OCI-LY3 (cell line): Measurements from ENCODE around the gene ACSS2.
A peak's percentile ranks its signal among the peaks of the same experiment; 100 is the strongest.

Source experiments
- H2AFZ ChIP-seq: fragments of 200-600, 300-600 bp; shearing (Covaris generic); 2 replicates; pipeline ENCODE4 v1.6.0; 2014; ENCODE audit warnings: antibody characterized with exemption, low read depth, low read length
- H3K27ac ChIP-seq: fragments of 200-600, 300-600 bp; sonication (generic); 2 replicates; pipeline ENCODE4 v1.5.1; 2014; ENCODE audit warnings: mild to moderate bottlenecking, low read length, moderate library complexity, mixed read lengths
- H3K27me3 ChIP-seq: fragments of 200-600, 300-600 bp; sonication (generic); 2 replicates; pipeline ENCODE4 v1.6.1; 2014; ENCODE audit warnings: low read depth, low read length, mixed read lengths
- H3K36me3 ChIP-seq: fragments of 200-600, 300-600 bp; sonication (generic); replicated peaks from 2 replicates; pipeline ENCODE3; 2014; ENCODE audit warnings: low read depth, low read length, mixed read lengths
- H3K4me1 ChIP-seq: fragments of 300-600, 200-600 bp; sonication (generic); 2 replicates; pipeline ENCODE4 v1.6.1; 2014; ENCODE audit warnings: low read length, mixed read lengths
- H3K4me2 ChIP-seq: fragments of 200-600, 300-600 bp; sonication (generic); 2 replicates; pipeline ENCODE4 v1.6.1; 2014; ENCODE audit warnings: low read length, mixed read lengths
- H3K4me3 ChIP-seq: fragments of 300-600, 200-600 bp; sonication (generic); 2 replicates; pipeline ENCODE4 v1.5.1; 2014; ENCODE audit warnings: antibody characterized with exemption, mild to moderate bottlenecking, low read length, moderate library complexity
- H3K79me2 ChIP-seq: fragments of 300-600, 200-600 bp; shearing (Covaris generic); 2 replicates; pipeline ENCODE4 v1.6.1; 2014; ENCODE audit warnings: mild to moderate bottlenecking, low read length, mixed read lengths
- H3K9ac ChIP-seq: fragments of 300-600, 200-600 bp; shearing (Covaris generic); 2 replicates; pipeline ENCODE4 v1.6.0; 2014; ENCODE audit warnings: mild to moderate bottlenecking, low read length, moderate library complexity
- H3K9me3 ChIP-seq: fragments of 200-600, 300-600 bp; shearing (Covaris generic); 2 replicates; pipeline ENCODE4 v1.6.1; 2014; ENCODE audit warnings: low read length, mixed read lengths; ENCODE audit not compliant: insufficient read depth
- H4K20me1 ChIP-seq: fragments of 200-600, 300-600 bp; sonication (generic); 2 replicates; pipeline ENCODE4 v1.6.1; 2016; ENCODE audit warnings: low read length, mixed read lengths; ENCODE audit not compliant: insufficient read depth
- EZH2phosphoT487 ChIP-seq: fragments of 200-600 bp; shearing (Covaris generic); IDR thresholded peaks from 2 replicates; pipeline ENCODE4 v1.6.1; 2018; ENCODE audit warnings: antibody characterized with exemption, mixed run types, low read depth
- TF ChIP-seq, protein P1 (sequence below): fragments of 200-600, 300-600 bp; sonication (generic); IDR thresholded peaks from 2 replicates; pipeline ENCODE4 v1.5.1; 2014; ENCODE audit warnings: antibody characterized with exemption, low read length, low read depth

The ACSS2 gene

DNA sequence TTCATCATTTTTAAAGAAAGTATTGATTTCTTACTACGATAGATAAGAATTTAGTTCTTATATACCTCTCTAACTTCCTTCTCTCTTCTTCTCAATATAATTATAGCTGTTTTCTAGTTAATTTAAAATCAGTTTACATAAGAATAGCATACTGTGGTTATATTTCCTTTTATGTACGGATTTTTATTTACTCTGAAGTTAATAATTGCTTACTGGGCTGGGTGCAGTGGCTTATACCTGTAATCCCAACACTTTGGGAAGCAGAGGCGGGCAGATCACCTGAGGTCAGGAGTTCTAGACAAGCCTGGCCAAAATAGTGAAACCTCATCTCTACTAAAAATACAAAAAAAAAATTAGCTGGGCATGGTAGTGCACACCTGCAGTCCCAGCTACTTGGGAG lies 9.7 kb downstream of the ACSS2 start:
- Histone ChIP-seq H2AFZ (no peak overlapping the region), H3K9ac (no peak overlapping the region), H3K4me2 (no peak overlapping the region), H3K79me2 (no peaks in the 10 kb centered on the region), H4K20me1 (no peaks in the 10 kb centered on the region), H3K4me3 (no peak overlapping the region), H3K9me3 (no peaks in the 10 kb centered on the region), H3K27ac (no peak overlapping the region), H3K4me1 (peaks cover 11% of the 10 kb centered on the region), H3K36me3 (peaks cover 5% of the 10 kb centered on the region), H3K27me3 (no peaks in the 10 kb centered on the region)
- TF ChIP-seq, protein P1, sequence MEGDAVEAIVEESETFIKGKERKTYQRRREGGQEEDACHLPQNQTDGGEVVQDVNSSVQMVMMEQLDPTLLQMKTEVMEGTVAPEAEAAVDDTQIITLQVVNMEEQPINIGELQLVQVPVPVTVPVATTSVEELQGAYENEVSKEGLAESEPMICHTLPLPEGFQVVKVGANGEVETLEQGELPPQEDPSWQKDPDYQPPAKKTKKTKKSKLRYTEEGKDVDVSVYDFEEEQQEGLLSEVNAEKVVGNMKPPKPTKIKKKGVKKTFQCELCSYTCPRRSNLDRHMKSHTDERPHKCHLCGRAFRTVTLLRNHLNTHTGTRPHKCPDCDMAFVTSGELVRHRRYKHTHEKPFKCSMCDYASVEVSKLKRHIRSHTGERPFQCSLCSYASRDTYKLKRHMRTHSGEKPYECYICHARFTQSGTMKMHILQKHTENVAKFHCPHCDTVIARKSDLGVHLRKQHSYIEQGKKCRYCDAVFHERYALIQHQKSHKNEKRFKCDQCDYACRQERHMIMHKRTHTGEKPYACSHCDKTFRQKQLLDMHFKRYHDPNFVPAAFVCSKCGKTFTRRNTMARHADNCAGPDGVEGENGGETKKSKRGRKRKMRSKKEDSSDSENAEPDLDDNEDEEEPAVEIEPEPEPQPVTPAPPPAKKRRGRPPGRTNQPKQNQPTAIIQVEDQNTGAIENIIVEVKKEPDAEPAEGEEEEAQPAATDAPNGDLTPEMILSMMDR: no peak
- no peak for TF ChIP-seq EZH2phosphoT487

DNA sequence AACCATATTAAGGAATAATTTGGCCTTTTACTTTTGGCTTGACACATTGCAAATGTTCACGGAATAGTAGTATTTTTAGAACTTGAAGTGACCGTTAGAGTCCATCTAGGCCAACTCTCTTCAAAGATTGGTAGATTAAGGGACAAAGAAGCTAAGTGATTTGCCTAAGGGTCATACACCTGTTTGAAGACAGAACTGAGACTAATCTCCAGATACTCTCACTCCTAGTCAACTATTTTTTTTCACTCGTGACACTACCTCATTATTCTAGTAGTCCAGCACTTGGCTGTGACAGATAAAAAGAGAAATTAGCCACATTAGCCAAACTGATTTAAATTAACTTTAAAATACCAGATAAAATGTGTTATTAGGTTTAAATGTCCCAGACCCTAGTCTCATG lies 10.6 kb downstream of the ACSS2 start:
- Histone ChIP-seq H3K27ac (no peak overlapping the region), H3K79me2 (no peaks in the 10 kb centered on the region), H3K27me3 (no peaks in the 10 kb centered on the region), H3K36me3 (peaks cover 5% of the 10 kb centered on the region), H3K4me3 (no peak overlapping the region), H3K9ac (no peak overlapping the region), H3K9me3 (no peaks in the 10 kb centered on the region), H3K4me2 (0 out of 2 replicates have a peak overlapping the region, but pooled peaks have one; percentile 13), H2AFZ (no peak overlapping the region), H4K20me1 (no peaks in the 10 kb centered on the region), H3K4me1 (peaks cover 14% of the 10 kb centered on the region)
- no peak for TF ChIP-seq EZH2phosphoT487
- TF ChIP-seq, protein P1: no peak

DNA sequence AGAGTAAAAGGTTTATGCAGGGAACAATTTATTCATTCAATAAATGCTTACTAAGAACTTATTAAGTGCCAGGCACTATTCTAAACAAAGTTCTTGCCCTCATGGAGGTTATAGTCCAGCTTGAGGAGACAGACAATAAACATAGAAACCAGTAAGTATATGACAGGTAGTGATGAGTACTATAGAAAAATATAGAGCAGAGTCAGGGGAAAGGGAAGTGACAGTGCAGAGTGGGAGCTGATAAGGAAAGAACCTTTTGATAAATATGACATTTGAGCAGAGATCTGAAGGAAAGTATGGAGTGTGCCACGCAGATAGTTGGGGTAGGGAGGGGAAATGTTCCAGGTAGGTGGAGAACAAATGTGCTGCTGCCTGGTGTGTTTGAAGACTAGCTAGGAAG lies 12.1 kb downstream of the ACSS2 start:
- no peaks in the 10 kb centered on the region for H3K79me2 ChIP-seq
- no peaks in the 10 kb centered on the region for H3K9me3 ChIP-seq
- TF ChIP-seq EZH2phosphoT487: no peak
- TF ChIP-seq, protein P1: no peak
- H3K27me3 ChIP-seq: no peaks in the 10 kb centered on the region
- H3K4me3 ChIP-seq: no peak overlapping the region
- no peak overlapping the region for H3K4me2 ChIP-seq
- H3K4me1 ChIP-seq: peaks cover 26% of the 10 kb centered on the region
- H3K27ac ChIP-seq: no peak overlapping the region
- no peak overlapping the region for H3K9ac ChIP-seq
- no peaks in the 10 kb centered on the region for H3K36me3 ChIP-seq
- no peak overlapping the region for H2AFZ ChIP-seq
- H4K20me1 ChIP-seq: no peaks in the 10 kb centered on the region

DNA sequence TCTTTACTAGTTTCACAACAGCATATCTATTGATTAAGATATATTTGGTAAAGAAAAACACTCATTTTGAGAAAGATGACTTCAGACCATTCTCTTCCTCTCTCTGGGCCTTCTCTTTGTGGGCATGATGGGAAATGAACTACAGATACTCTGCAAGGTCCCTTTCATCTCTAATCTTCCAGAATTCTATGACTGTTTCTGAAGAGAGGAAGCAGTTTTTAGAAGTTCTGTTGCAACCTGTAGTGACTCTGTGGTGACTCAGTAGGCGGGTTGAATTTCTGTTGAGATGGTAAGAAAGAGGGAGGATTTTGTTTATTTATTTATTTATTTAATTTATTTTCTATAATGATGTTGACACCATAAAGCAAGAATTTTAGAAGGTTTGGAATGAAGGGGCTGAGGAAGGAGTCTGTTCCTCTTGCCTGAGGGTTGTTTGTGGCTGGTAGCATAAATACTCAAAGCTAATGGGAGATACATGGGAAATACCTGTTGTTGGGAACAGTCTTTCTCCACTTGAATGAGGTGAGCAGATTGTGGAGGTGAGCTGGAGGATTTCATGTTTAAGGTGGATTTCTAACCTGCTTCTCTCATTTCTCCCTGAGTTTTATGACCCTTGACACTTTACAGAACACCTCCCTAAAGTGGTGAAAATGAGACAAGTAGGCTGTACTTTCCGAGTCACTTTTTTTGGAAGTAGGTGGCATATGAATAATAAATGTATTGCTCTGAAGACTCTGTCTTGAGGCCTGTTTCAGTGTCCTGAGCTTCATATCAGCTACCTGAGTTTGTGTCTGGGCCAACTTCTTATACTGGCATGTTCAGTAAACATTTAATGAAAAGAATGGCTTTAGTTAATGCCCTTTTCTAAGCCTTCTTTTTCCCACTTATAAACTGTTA lies 15.0 kb downstream of the ACSS2 start:
- no peak overlapping the region for H3K4me3 ChIP-seq
- H2AFZ ChIP-seq: no peak overlapping the region
- no peak overlapping the region for H3K27ac ChIP-seq
- no peaks in the 10 kb centered on the region for H3K27me3 ChIP-seq
- H3K79me2 ChIP-seq: no peaks in the 10 kb centered on the region
- H3K4me2 ChIP-seq: no peak overlapping the region
- H4K20me1 ChIP-seq: no peaks in the 10 kb centered on the region
- TF ChIP-seq EZH2phosphoT487: no peak
- TF ChIP-seq, protein P1: no peak
- H3K36me3 ChIP-seq: no peaks in the 10 kb centered on the region
- no peak overlapping the region for H3K9ac ChIP-seq
- H3K9me3 ChIP-seq: no peaks in the 10 kb centered on the region
- H3K4me1 ChIP-seq: peaks cover 26% of the 10 kb centered on the region
